GM12892 (cell line): ENCODE results near the gene XPA.
"Not testable (repeated sequence)": the region's sequence is repeated elsewhere in the genome, so short reads cannot be mapped to it uniquely, and the experiment has no call there.

Experiments used
- POLR2AphosphoS5 ChIP-seq: IDR thresholded peaks from 2 replicates; pipeline ENCODE4 v1.6.1; 2011; ENCODE audit warnings: low read depth, low read length, control low read depth
- TAF1 ChIP-seq: IDR thresholded peaks from 2 replicates; pipeline ENCODE4 v1.6.1; 2011; ENCODE audit warnings: low read depth, mild to moderate bottlenecking, control low read depth, low read length, borderline replicate concordance

DNA sequence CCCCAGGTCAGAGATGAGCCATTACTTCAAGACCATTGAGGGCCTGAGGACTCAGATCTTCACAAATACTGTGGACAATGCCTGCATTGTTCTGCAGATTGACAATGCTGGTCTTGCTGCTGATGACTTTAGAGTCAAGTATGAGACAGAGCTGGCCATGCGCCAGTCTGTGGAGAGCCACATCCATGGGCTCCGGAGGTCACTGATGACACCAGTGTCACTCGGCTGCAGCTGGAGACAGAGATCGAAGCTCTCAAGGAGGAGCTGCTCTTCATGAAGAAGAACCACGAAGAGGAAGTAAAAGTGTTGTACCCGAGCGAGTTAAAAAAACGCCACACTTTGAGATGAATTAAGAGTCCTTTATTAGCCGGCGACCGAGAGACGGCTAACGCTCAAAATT is 2.1 kb upstream of the XPA start:
- not testable (repeated sequence) for TF ChIP-seq TAF1, POLR2AphosphoS5
